OCI-LY3 (cell line): ENCODE data around the gene GRK6.

Experiments
- CTCF ChIP-seq: fragments of 200-600, 300-600 bp; sonication (generic); IDR thresholded peaks from 2 replicates; pipeline ENCODE4 v1.5.1; 2014; ENCODE audit warnings: antibody characterized with exemption, low read length, low read depth
- EZH2phosphoT487 ChIP-seq: fragments of 200-600 bp; shearing (Covaris generic); IDR thresholded peaks from 2 replicates; pipeline ENCODE4 v1.6.1; 2018; ENCODE audit warnings: antibody characterized with exemption, mixed run types, low read depth

- TF ChIP-seq CTCF (no peak), EZH2phosphoT487 (no peak)
Measured at GRCh38 chr5:177456976-177457851, 30.7 kb downstream of the GRK6 start.
